Activated CD4-positive, CD25-positive, alpha-beta regulatory T cell treated with anti-CD3 and anti-CD28 coated beads, Interleukin-2, amount 50 U/mL, for 16 hours (primary cell): ENCODE results near the gene TRIM7.
"Not testable (repeated sequence)": the region's sequence is repeated elsewhere in the genome, so short reads cannot be mapped to it uniquely, and the experiment has no call there.

Source experiments
- DNase-seq: peaks from one replicate; pipeline ENCODE4 v3.0.0-alpha.2; 2020; ENCODE audit warnings: low read depth, low spot score

TRIM7 gene

GRCh38 chr5:181173027-181173419 is 32.0 kb downstream of the TRIM7 start:
- DNase-seq: no peak

- no peak for DNase-seq
Measured at GRCh38 chr5:181171782-181172181, 33.2 kb downstream of the TRIM7 start.

GRCh38 chr5:181170996-181171395 is 34.0 kb downstream of the TRIM7 start:
- DNase-seq: no peak

- no peak for DNase-seq
Measured at GRCh38 chr5:181170237-181170825, 34.7 kb downstream of the TRIM7 start.

GRCh38 chr5:181169459-181170236 is 35.3 kb downstream of the TRIM7 start:
- DNase-seq: peak; percentile 59

GRCh38 chr5:181168595-181169118 is 36.3 kb downstream of the TRIM7 start:
- DNase-seq: no peak

- DNase-seq: no peak
Measured at GRCh38 chr5:181167814-181168488, 37.0 kb downstream of the TRIM7 start.

GRCh38 chr5:181166812-181167733 is 37.9 kb downstream of the TRIM7 start:
- no peak for DNase-seq

GRCh38 chr5:181164076-181164952 is 40.7 kb downstream of the TRIM7 start:
- no peak for DNase-seq

- no peak for DNase-seq
Measured at GRCh38 chr5:181163487-181164075, 41.4 kb downstream of the TRIM7 start.

GRCh38 chr5:181161534-181162175 is 43.3 kb downstream of the TRIM7 start:
- no peak for DNase-seq

- DNase-seq: not testable (repeated sequence)
Measured at GRCh38 chr5:181160755-181161533, 44.1 kb downstream of the TRIM7 start.

GRCh38 chr5:181160152-181160754 is 44.7 kb downstream of the TRIM7 start:
- peak; percentile 66 for DNase-seq

- DNase-seq: peak; percentile 87
Measured at GRCh38 chr5:181159286-181160151, 45.5 kb downstream of the TRIM7 start.

- no peak for DNase-seq
Measured at GRCh38 chr5:181158869-181159268, 46.1 kb downstream of the TRIM7 start.

- DNase-seq: no peak
Measured at GRCh38 chr5:181156758-181157157, 48.2 kb downstream of the TRIM7 start.

- DNase-seq: no peak
Measured at GRCh38 chr5:181153814-181154213, 51.2 kb downstream of the TRIM7 start.
